ENCODE data around the gene RHOT2. TPM values are rescaled to one million over a fixed set of nuclear protein-coding genes. Genes with fewer than 3 reads are reported as not detected.

Gene RHOT2
- total RNA-seq, 1 donor from 2014 or later, result 172 TPM

- H3K4me1 Mint-ChIP-seq, result peaks cover 5% of the 10 kb centered on the region
- no peak for DNase-seq
- H3K4me3 Mint-ChIP-seq, result peak within 1 kb of the TSS; percentile 39
- H3K27me3 Mint-ChIP-seq, result peaks cover 5% of the 10 kb centered on the region
- no peak within 1 kb of the TSS for H3K27ac Mint-ChIP-seq
- peaks cover 14% of the 10 kb centered on the region for H3K36me3 Mint-ChIP-seq (ENCODE audit: low read depth)
- intact Hi-C loops (cut with micrococcal nuclease), result no loop called here
- H3K9me3 Mint-ChIP-seq, result no peaks in the 10 kb centered on the region
Observed at GRCh38 chr16:674968-675883, 7.3 kb downstream of the RHOT2 start, which contains the start of gene RHBDL1. TSS of gene RHBDL1 (plus strand) at chr16:675671. CDS start at chr16:675791, 120 bp downstream.

- H3K9me3 Mint-ChIP-seq, result no peaks in the 10 kb centered on the region
- peaks cover 5% of the 10 kb centered on the region for H3K27me3 Mint-ChIP-seq
- intact Hi-C loops (cut with micrococcal nuclease), result no loop called here
- no peak overlapping the region for H3K27ac Mint-ChIP-seq
- peaks cover 13% of the 10 kb centered on the region for H3K36me3 Mint-ChIP-seq (ENCODE audit: low read depth)
- H3K4me1 Mint-ChIP-seq, result peaks cover 6% of the 10 kb centered on the region
- H3K4me3 Mint-ChIP-seq, result no peak overlapping the region
- DNase-seq, result no peak
Observed at GRCh38 chr16:675884-676564, 8.1 kb downstream of the RHOT2 start.

- intact Hi-C loops (cut with micrococcal nuclease), result no loop called here
- Mint-ChIP-seq H3K36me3 (ENCODE audit: low read depth) (peaks cover 15% of the 10 kb centered on the region), H3K27me3 (peaks cover 5% of the 10 kb centered on the region), H3K4me1 (peaks cover 9% of the 10 kb centered on the region), H3K4me3 (no peak overlapping the region), H3K9me3 (no peaks in the 10 kb centered on the region), H3K27ac (no peak overlapping the region)
- no peak for DNase-seq
Observed at GRCh38 chr16:676565-676902, 8.6 kb downstream of the RHOT2 start.

GRCh38 chr16:676913-677312 is 9.0 kb downstream of the RHOT2 start:
- Mint-ChIP-seq H3K4me1 (peaks cover 11% of the 10 kb centered on the region), H3K9me3 (no peaks in the 10 kb centered on the region), H3K27ac (no peak overlapping the region), H3K36me3 (ENCODE audit: low read depth) (peaks cover 19% of the 10 kb centered on the region), H3K4me3 (no peak overlapping the region), H3K27me3 (peaks cover 5% of the 10 kb centered on the region)
- DNase-seq, result no peak
- intact Hi-C loops (cut with micrococcal nuclease), result no loop called here

- Mint-ChIP-seq H3K36me3 (ENCODE audit: low read depth) (peaks cover 24% of the 10 kb centered on the region), H3K4me1 (peaks cover 14% of the 10 kb centered on the region), H3K27me3 (peaks cover 5% of the 10 kb centered on the region), H3K4me3 (no peak overlapping the region), H3K9me3 (no peaks in the 10 kb centered on the region), H3K27ac (no peak overlapping the region)
- DNase-seq, result no peak
- intact Hi-C loops (cut with micrococcal nuclease), result no loop called here
Observed at GRCh38 chr16:677316-678190, 9.6 kb downstream of the RHOT2 start.

GRCh38 chr16:678209-678857 is 10.4 kb downstream of the RHOT2 start:
- intact Hi-C loops (cut with micrococcal nuclease), result no loop called here
- Mint-ChIP-seq H3K4me1 (peaks cover 16% of the 10 kb centered on the region), H3K4me3 (no peak overlapping the region), H3K27me3 (peaks cover 5% of the 10 kb centered on the region), H3K9me3 (no peaks in the 10 kb centered on the region), H3K36me3 (ENCODE audit: low read depth) (peaks cover 25% of the 10 kb centered on the region), H3K27ac (no peak overlapping the region)
- no peak for DNase-seq

GRCh38 chr16:678858-679813 is 11.2 kb downstream of the RHOT2 start:
- Mint-ChIP-seq H3K9me3 (no peaks in the 10 kb centered on the region), H3K27me3 (peaks cover 5% of the 10 kb centered on the region), H3K4me1 (peaks cover 16% of the 10 kb centered on the region), H3K36me3 (ENCODE audit: low read depth) (peaks cover 22% of the 10 kb centered on the region), H3K4me3 (peak overlapping the region; percentile 83), H3K27ac (peak overlapping the region; percentile 75)
- intact Hi-C loops (cut with micrococcal nuclease), result loop anchor here (1.0 kb wide), 1 partner anchor 11 kb away; the partner anchor contains the start of gene RHOT2
- DNase-seq, result peak; percentile 87

- peak; percentile 96 for DNase-seq
- intact Hi-C loops (cut with micrococcal nuclease), result loop anchor here (1.0 to 5.0 kb wide), 2 partner anchors 12 to 47 kb away; partner anchors contain the start of genes CCDC78, HAGHL and RHOT2
- Mint-ChIP-seq H3K4me3 (peak within 1 kb of the TSS; percentile 87), H3K27ac (peak within 1 kb of the TSS; percentile 84), H3K36me3 (ENCODE audit: low read depth) (peaks cover 22% of the 10 kb centered on the region), H3K4me1 (peaks cover 16% of the 10 kb centered on the region), H3K27me3 (peaks cover 3% of the 10 kb centered on the region), H3K9me3 (no peaks in the 10 kb centered on the region)
Observed at GRCh38 chr16:679814-680624, 12.1 kb downstream of the RHOT2 start, which contains the start of gene STUB1. TSS of gene STUB1 (plus strand) at chr16:680410. CDS start at chr16:680526, 116 bp downstream.

GRCh38 chr16:680625-680945 is 12.7 kb downstream of the RHOT2 start:
- Mint-ChIP-seq H3K9me3 (no peaks in the 10 kb centered on the region), H3K4me3 (peak overlapping the region; percentile 87), H3K36me3 (ENCODE audit: low read depth) (peaks cover 20% of the 10 kb centered on the region), H3K4me1 (peaks cover 14% of the 10 kb centered on the region), H3K27ac (no peak overlapping the region), H3K27me3 (no peaks in the 10 kb centered on the region)
- intact Hi-C loops (cut with micrococcal nuclease), result loop anchor here (5.0 kb wide), 1 partner anchor 47 kb away; the partner anchor contains the start of genes CCDC78 and HAGHL
- no peak for DNase-seq

- Mint-ChIP-seq H3K4me1 (peaks cover 14% of the 10 kb centered on the region), H3K27me3 (no peaks in the 10 kb centered on the region), H3K36me3 (ENCODE audit: low read depth) (peaks cover 24% of the 10 kb centered on the region), H3K27ac (peak overlapping the region; percentile 56), H3K9me3 (no peaks in the 10 kb centered on the region), H3K4me3 (peak overlapping the region; percentile 87)
- DNase-seq, result peak; percentile 74
- intact Hi-C loops (cut with micrococcal nuclease), result loop anchor here (5.0 kb wide), 1 partner anchor 46 kb away; the partner anchor contains the start of genes CCDC78 and HAGHL
Observed at GRCh38 chr16:680967-681745, 13.2 kb downstream of the RHOT2 start.
